Measurements from ENCODE around the gene PEX11A.

The PEX11A gene

GRCh38 chr15:89671687-89672086, 18.9 kb downstream of the PEX11A start:
- H3K4me3 ChIP-seq (ENCODE audit: low read depth, low read length), result no peak overlapping the region
- in situ Hi-C loops (cut with HindIII; ENCODE audit: low sequenced_read_pairs), result loop anchor here (5.0 kb wide), 1 partner anchor 44 kb away; no protein-coding TSS in a partner anchor
- no peak for TF ChIP-seq CTCF (IDR thresholded peaks at IDR 0.05; ENCODE audit: low read depth, low read length, missing control alignments)
- no peak for DNase-seq (ENCODE audit: low read depth)

GRCh38 chr15:89670971-89671560, 19.5 kb downstream of the PEX11A start:
- no peak for TF ChIP-seq CTCF (IDR thresholded peaks at IDR 0.05; ENCODE audit: low read depth, low read length, missing control alignments)
- no peak for DNase-seq (ENCODE audit: low read depth)
- in situ Hi-C loops (cut with HindIII; ENCODE audit: low sequenced_read_pairs), result loop anchor here (5.0 kb wide), 1 partner anchor 44 kb away; no protein-coding TSS in a partner anchor
- H3K4me3 ChIP-seq (ENCODE audit: low read depth, low read length), result no peak overlapping the region

GRCh38 chr15:89669941-89670340, 20.6 kb downstream of the PEX11A start:
- no peak for TF ChIP-seq CTCF (IDR thresholded peaks at IDR 0.05; ENCODE audit: low read depth, low read length, missing control alignments)
- in situ Hi-C loops (cut with HindIII; ENCODE audit: low sequenced_read_pairs), result loop anchor here (5.0 kb wide), 1 partner anchor 43 kb away; no protein-coding TSS in a partner anchor

GRCh38 chr15:89669309-89669865, 21.2 kb downstream of the PEX11A start:
- H3K4me3 ChIP-seq (ENCODE audit: low read depth, low read length), result no peak overlapping the region
- in situ Hi-C loops (cut with HindIII; ENCODE audit: low sequenced_read_pairs), result no loop called here
- no peak for TF ChIP-seq CTCF (IDR thresholded peaks at IDR 0.05; ENCODE audit: low read depth, low read length, missing control alignments)
- DNase-seq (ENCODE audit: low read depth), result no peak

More at GRCh38 chr15:89669941-89670340, 20.6 kb downstream of the PEX11A start:
- DNase-seq (ENCODE audit: low read depth), result no peak
- H3K4me3 ChIP-seq (ENCODE audit: low read depth, low read length), result no peak overlapping the region

GRCh38 chr15:89668171-89668570, 22.4 kb downstream of the PEX11A start:
- no peak overlapping the region for H3K4me3 ChIP-seq (ENCODE audit: low read depth, low read length)
- DNase-seq (ENCODE audit: low read depth), result no peak
- in situ Hi-C loops (cut with HindIII; ENCODE audit: low sequenced_read_pairs), result no loop called here
- no peak for TF ChIP-seq CTCF (IDR thresholded peaks at IDR 0.05; ENCODE audit: low read depth, low read length, missing control alignments)

- TF ChIP-seq CTCF (IDR thresholded peaks at IDR 0.05; ENCODE audit: low read depth, low read length, missing control alignments), result no peak
- in situ Hi-C loops (cut with HindIII; ENCODE audit: low sequenced_read_pairs), result no loop called here
- no peak overlapping the region for H3K4me3 ChIP-seq (ENCODE audit: low read depth, low read length)
- DNase-seq (ENCODE audit: low read depth), result no peak
Observed at GRCh38 chr15:89667706-89667960, 22.9 kb downstream of the PEX11A start.

All from astrocyte of the cerebellum (primary cell).